Natural killer cell (primary cell): ENCODE data around the gene MRPS18A. TPM values are rescaled to one million over a fixed set of nuclear protein-coding genes. Genes with fewer than 3 reads are reported as not detected.

Source experiments
- ATAC-seq, 3 donors: fragments of 150-1000 bp in 2 of 3; fragments of 200-7000 bp in 1 of 3; cut with Tn5 transposase; 1 replicate in 1 of 3; 2 replicates in 2 of 3; pipeline ENCODE4 v1.10.0; 2021; ENCODE audit warnings: mild to moderate bottlenecking in 2 of 3, moderate library complexity in 2 of 3
- DNase-seq, 2 donors: peaks; one replicate each; pipeline versions ENCODE4 v3.0.0 to v3.0.0-alpha.2; 2013 to 2021; ENCODE audit warnings: mixed read lengths in 1 of 2
- H3K27ac ChIP-seq: one replicate; pipeline ENCODE4 v1.5.1; 2013; ENCODE audit warnings: mild to moderate bottlenecking, low read length
- H3K27me3 ChIP-seq: one replicate; pipeline ENCODE4 v1.6.1; 2013; ENCODE audit warnings: low read length; ENCODE audit not compliant: control insufficient read depth, insufficient read depth
- H3K36me3 ChIP-seq: one replicate; pipeline ENCODE4 v1.6.1; 2013; ENCODE audit warnings: low read length; ENCODE audit not compliant: control insufficient read depth, insufficient read depth
- H3K4me1 ChIP-seq: one replicate; pipeline ENCODE4 v1.6.1; 2013; ENCODE audit warnings: low read length; ENCODE audit not compliant: control insufficient read depth, insufficient read depth
- H3K4me3 ChIP-seq: one replicate; pipeline ENCODE4 v1.5.1; 2013; ENCODE audit warnings: low read length
- H3K9me3 ChIP-seq: one replicate; pipeline ENCODE4 v1.6.1; 2013; ENCODE audit warnings: low read length; ENCODE audit not compliant: control insufficient read depth, insufficient read depth
- H3K27ac Mint-ChIP-seq, 2 donors: one replicate each; pipeline ENCODE4 v1.8.0; 2022; ENCODE audit warnings: mild to moderate bottlenecking in 2 of 2, mixed read lengths in 2 of 2, moderate library complexity in 1 of 2
- H3K27me3 Mint-ChIP-seq, 2 donors: one replicate each; pipeline ENCODE4 v1.8.0; 2022; ENCODE audit warnings: low read depth in 2 of 2, mixed read lengths in 2 of 2
- H3K36me3 Mint-ChIP-seq: one replicate; pipeline ENCODE4 v1.8.0; 2022; ENCODE audit warnings: mixed read lengths
- H3K4me1 Mint-ChIP-seq, 2 donors: one replicate each; pipeline ENCODE4 v1.8.0; 2022; ENCODE audit warnings: mixed read lengths in 2 of 2
- H3K4me3 Mint-ChIP-seq: one replicate; pipeline ENCODE4 v1.8.0; 2022; ENCODE audit warnings: mild to moderate bottlenecking, moderate library complexity, mixed read lengths
- H3K9me3 Mint-ChIP-seq, 2 donors: one replicate each; pipeline ENCODE4 v1.8.0; 2022; ENCODE audit warnings: mixed read lengths in 2 of 2
- WGBS: methylation state at CpG from one replicate; pipeline ENCODE4 v1.1.7; 2013; ENCODE audit warnings: missing lambda C conversion rate; ENCODE audit not compliant: insufficient coverage; 5-methylcytosine and 5-hydroxymethylcytosine counted together
- intact Hi-C: fragments of 100-400 bp; cut with micrococcal nuclease; formaldehyde crosslinking; loops from one replicate; pipeline ENCODE4 v1.14.2; 2022
- total RNA-seq, 4 donors: library from RNA; stranded (reverse); fragments of 120-200 nt in 1 of 4; gene quantifications; one replicate each; pipeline versions ENCODE4 v1.2.3 to v1.2.4, GENCODE V29; 2013 to 2022
- TF ChIP-seq, protein P1 (sequence below): fragments of 200-600 bp; IDR thresholded peaks from one replicate; pipeline ENCODE4 v1.8.0; 2022; ENCODE audit warnings: antibody characterized with exemption

MRPS18A gene
- total RNA-seq, 3 donors from 2014 or later (not counting 1 experiment from before 2014, with no cell fraction given), result 29.0 to 39.8 (median 33.1) TPM

DNA sequence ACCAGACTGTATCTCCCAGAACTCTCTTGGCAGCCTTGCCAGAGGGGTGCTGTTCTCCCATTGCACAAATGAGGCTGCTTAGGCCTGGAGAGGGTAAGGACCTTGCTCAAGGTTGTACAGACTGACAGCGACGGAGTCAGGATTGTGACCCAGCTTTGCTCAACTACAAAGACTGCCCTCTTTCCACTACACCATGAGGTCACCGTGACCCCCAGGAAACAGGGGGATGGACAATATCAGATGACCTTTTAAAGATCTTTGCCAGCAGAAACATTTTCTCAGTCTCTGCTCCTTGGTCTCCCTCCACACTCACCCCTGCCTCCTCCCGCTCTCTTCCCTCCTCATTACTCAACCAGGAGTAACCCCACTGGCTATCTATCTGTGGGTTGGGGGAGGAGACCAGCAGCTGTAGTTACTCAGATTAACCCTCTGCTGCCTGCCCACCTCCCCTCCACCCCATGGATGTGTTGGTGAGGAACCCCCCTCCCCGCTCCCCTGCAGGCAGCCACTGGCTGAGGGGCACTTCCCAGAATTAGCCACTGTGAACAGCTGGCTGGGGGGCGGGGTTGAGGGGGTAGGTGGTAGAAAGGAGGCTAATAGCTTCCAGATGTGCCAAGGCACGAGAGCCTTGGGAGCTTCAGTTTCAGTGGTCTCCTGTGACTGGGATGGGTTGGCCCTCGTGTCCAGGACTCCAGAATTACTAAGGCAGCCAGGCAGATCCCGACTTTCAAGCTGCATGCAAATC is 26.9 kb upstream of the MRPS18A start:
- no peak overlapping the region for H3K4me3 ChIP-seq
- peak overlapping the region; percentile 36 for H3K27ac ChIP-seq
- Mint-ChIP-seq H3K27me3 (peaks cover 16 to 22% of the 10 kb centered on the region in 2 donors), H3K4me3 (no peak overlapping the region), H3K9me3 (no peaks in the 10 kb centered on the region), H3K27ac (no peak overlapping the region), H3K4me1 (no peaks in the 10 kb centered on the region), H3K36me3 (no peaks in the 10 kb centered on the region)
- no peak for DNase-seq
- peaks cover 4% of the 10 kb centered on the region for H3K4me1 ChIP-seq
- TF ChIP-seq, protein P1, sequence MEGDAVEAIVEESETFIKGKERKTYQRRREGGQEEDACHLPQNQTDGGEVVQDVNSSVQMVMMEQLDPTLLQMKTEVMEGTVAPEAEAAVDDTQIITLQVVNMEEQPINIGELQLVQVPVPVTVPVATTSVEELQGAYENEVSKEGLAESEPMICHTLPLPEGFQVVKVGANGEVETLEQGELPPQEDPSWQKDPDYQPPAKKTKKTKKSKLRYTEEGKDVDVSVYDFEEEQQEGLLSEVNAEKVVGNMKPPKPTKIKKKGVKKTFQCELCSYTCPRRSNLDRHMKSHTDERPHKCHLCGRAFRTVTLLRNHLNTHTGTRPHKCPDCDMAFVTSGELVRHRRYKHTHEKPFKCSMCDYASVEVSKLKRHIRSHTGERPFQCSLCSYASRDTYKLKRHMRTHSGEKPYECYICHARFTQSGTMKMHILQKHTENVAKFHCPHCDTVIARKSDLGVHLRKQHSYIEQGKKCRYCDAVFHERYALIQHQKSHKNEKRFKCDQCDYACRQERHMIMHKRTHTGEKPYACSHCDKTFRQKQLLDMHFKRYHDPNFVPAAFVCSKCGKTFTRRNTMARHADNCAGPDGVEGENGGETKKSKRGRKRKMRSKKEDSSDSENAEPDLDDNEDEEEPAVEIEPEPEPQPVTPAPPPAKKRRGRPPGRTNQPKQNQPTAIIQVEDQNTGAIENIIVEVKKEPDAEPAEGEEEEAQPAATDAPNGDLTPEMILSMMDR, result no peak
- H3K9me3 ChIP-seq, result no peaks in the 10 kb centered on the region
- no peaks in the 10 kb centered on the region for H3K36me3 ChIP-seq
- ATAC-seq, result no peak
- 72% methylated on average over 8 of the region's 9 CpGs for WGBS
- intact Hi-C loops, result no loop called here
- no peaks in the 10 kb centered on the region for H3K27me3 ChIP-seq

DNA sequence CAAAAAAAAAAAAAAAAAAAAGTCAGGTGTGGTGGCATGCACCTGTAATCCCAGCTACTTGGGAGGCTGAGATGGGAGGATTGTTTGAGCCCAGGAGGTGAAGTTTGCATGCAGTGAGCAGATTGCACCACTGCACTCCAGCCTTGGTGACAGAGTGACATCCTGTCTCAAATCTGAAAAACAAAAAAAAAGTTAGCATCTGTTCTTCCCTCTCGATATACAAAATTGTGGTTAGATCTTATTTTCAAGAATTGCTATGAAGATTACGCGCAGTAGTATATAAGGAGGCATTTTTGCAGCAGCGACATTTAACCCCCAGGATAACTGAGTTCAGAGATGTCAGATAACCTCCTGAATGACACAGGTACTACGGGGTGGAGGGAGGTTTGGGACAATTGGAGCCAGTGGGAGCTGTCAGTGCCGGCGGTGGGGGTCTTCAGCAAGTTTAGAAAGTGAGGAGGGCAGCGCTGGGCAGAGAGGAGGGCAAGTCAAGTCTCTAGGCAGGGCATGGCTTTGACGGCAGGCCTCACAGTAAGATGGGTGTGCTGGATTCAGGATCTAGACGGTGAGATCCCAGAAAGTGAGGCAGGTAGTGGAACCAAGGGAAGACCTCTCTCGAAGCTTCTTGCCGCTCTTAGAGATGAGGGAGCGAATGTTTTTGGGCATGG is 26.2 kb upstream of the MRPS18A start:
- Histone ChIP-seq H3K36me3 (no peaks in the 10 kb centered on the region), H3K27ac (peak overlapping the region; percentile 36), H3K4me3 (no peak overlapping the region), H3K4me1 (peaks cover 4% of the 10 kb centered on the region), H3K9me3 (no peaks in the 10 kb centered on the region), H3K27me3 (no peaks in the 10 kb centered on the region)
- Mint-ChIP-seq H3K9me3 (no peaks in the 10 kb centered on the region), H3K4me3 (no peak overlapping the region), H3K4me1 (no peaks in the 10 kb centered on the region), H3K27me3 (peaks cover 19 to 22% of the 10 kb centered on the region in 2 donors), H3K36me3 (no peaks in the 10 kb centered on the region), H3K27ac (no peak overlapping the region)
- intact Hi-C loops, result no loop called here
- TF ChIP-seq, protein P1, result no peak
- no peak for DNase-seq
- ATAC-seq, result no peak
- WGBS, result 87% methylated on average over 13 of the region's 13 CpGs

DNA sequence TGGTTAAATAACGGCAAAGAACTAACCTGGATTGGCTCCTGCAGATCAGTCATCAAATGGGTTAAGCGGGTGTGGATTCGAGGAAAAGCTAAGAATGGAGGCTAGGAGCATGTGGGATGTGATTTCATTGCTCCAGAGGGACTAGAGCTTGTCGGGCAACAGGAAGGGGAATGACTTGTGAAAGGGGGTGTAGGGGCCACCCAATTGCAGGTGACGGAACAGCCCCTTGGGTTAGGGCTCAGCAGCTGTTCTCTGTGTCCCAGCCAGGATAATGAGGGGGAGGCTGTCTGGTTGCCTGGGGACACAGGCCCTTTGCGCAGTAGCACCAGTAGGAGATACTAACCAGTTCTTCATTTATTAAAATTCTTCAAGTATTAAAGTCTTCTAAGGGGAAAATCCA is 25.0 kb upstream of the MRPS18A start:
- Histone ChIP-seq H3K9me3 (no peaks in the 10 kb centered on the region), H3K27ac (no peak overlapping the region), H3K27me3 (no peaks in the 10 kb centered on the region), H3K4me3 (no peak overlapping the region), H3K4me1 (peaks cover 4% of the 10 kb centered on the region), H3K36me3 (no peaks in the 10 kb centered on the region)
- H3K9me3 Mint-ChIP-seq, result no peaks in the 10 kb centered on the region
- no peak overlapping the region for H3K4me3 Mint-ChIP-seq
- no peak overlapping the region for H3K27ac Mint-ChIP-seq
- WGBS, result 83% methylated on average over 5 of the region's 6 CpGs
- ATAC-seq, result no peak
- intact Hi-C loops, result no loop called here
- TF ChIP-seq, protein P1, result no peak
- no peaks in the 10 kb centered on the region for H3K36me3 Mint-ChIP-seq
- no peaks in the 10 kb centered on the region for H3K4me1 Mint-ChIP-seq
- H3K27me3 Mint-ChIP-seq, result peaks cover 19 to 22% of the 10 kb centered on the region in 2 donors
- no peak for DNase-seq
